Ecto neural progenitor cell (in vitro differentiated cells): ENCODE data around the gene TACR1.
"Not testable (repeated sequence)": the region's sequence is repeated elsewhere in the genome, so short reads cannot be mapped to it uniquely, and the experiment has no call there.

Experiments used
- DNase-seq: peaks from one replicate; pipeline ENCODE4 v3.0.0-alpha.2; 2018; ENCODE audit warnings: low spot score

TACR1 gene

DNA sequence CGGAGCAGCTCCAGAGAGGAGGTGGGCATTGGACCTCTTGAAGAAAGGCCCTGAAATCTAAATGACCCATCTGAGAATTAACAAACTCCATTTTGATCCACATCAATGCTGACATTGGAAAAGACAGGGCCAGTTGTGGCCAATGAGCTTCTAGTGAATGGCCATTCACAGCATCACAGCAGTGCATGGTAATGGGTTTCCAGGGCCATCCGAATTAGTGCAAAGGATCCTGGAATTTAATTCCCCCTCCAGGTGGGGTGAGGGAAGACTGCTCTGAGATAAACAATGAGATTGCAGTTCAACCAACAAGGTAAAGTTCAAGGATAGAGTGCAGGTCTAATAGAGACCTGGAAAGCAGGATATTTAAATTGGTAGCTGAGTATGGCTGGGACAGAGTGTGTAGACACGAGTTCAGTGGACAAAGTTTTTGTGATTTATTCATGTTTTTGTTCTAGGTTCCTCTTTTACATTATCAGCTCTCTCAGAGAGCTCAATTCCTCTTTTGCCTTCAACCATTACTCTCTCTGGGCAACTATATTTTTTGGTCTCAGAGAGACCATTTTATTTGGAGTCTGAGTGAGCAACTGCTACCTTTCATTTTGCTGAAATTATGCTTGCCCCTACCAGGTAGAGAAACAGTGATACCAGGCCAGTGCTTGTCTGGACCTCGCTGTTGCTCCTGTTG lies 5.0 kb downstream of the TACR1 start:
- DNase-seq = no peak

DNA sequence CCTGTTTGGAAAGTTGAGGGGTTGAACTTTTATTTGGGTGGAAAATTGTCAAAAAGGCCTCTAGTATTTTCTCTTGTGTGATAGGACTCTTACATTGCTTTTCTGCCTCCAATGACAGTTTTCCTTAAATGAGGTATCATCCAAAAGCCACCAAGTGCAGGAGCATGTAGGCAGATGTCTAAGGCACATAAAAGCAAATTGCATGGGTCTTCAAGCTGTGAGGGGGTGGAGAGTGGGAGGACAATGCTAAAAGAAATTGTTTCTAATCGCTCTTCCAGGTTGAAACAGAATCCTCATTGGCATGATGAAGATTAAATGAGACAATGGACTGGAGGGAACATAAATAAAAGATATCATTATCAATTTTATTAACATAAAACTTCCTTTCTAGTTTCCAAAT lies 6.8 kb downstream of the TACR1 start:
- no peak for DNase-seq

DNA sequence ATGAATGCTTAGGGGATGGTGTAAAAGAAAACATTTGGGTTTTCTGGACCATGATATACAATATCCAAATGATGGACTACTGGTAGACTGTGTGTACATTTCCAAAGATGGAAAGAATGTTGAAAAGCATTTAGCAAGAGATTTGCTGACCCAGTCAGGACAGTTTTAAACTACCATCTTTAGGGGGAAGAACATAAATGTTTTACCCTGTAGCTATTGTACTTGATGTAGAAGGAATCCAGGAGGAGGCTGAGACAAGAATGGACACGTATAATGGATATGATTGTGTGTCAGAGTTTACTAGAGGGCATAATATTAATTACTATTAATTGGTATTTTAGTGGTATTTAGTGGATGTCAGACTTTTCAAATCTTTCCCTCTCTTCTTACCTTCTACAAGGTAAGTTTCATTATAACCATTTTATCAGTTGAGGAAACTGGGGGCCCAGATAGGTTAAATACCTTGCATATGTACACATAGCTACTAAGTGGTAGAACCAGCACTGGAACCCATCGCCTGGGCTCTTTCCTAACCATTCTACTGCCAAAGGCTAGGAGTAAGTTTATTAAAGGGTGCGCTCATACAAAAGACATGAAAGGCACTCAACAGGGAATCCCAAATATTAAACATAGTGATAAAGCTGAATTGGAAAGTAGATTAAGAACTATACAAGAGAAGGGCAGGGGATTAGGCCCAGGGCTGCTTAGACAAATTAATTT lies 8.9 kb downstream of the TACR1 start:
- DNase-seq = no peak

DNA sequence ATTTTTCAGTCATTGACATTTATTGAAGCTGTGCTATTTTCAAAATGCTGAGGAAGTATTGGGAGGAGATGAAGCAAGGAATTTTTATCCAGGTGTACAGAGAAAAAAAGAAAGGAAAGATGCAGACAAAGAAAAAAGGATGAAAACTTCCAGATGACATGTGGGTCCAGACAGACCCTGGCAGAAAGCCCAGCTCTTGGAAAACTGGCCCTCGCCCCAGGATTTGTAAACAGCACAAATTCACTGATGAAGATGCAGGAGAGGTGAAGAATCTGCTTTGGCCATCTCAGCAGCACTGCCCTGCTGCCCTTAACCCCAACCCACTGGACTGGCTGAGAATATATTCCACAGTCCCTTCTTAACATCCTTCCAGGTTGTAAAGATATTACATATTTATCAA lies 12.5 kb downstream of the TACR1 start:
- no peak for DNase-seq

DNA sequence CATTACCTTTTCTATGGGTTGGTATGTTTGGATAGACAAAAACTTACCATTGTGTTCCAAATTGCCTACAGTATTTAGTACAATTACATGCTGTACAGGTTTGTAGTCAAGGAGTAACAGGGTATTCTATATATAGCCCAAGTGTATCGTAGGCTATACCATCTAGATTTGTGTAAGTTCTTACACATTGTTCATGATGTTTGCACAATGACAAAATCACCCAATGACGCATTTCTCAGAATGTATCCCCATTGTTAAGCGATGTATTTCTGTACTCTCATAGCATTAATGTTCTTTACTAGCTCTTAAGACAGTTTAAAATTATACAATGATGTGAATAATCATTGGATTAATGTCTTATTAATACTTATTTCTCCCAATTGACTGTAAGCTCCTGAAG lies 16.7 kb downstream of the TACR1 start:
- no peak for DNase-seq

DNA sequence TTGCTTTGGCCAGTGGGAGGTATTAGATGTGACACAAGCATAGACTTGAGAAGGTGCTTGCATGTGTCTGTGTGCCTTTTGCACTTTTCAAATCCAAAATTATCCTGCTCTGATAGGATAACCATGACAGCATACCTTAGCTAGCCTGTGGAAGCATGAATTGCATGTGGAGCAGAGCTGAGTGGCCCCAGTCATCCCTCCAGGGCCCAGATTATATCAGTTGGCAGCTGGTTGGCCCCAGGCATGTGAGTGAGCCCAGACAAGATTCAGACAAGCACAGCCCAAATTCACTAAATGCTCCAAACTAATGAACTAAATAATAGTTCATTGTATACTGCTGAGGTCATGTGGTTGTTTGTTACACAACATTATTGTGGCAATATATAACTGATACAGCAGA lies 18.8 kb downstream of the TACR1 start:
- no peak for DNase-seq

DNA sequence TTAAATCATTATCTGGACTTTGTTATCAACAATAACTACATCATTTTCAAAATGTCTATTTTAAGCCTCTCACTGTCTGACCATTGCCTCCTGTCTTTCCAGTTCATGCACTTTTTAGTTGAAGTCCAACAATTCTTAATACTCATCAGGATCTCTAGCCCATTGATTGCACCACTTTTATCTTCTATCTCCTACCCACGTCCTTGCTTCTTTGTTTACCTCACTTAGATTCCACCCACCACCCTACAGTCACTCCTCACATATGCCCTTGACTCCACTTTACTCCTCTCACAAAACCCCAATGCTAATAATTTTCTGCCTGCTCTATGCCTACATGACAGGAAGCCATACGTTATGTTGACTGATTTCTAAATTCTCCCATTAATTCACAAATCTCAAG lies 21.9 kb downstream of the TACR1 start:
- no peak for DNase-seq

DNA sequence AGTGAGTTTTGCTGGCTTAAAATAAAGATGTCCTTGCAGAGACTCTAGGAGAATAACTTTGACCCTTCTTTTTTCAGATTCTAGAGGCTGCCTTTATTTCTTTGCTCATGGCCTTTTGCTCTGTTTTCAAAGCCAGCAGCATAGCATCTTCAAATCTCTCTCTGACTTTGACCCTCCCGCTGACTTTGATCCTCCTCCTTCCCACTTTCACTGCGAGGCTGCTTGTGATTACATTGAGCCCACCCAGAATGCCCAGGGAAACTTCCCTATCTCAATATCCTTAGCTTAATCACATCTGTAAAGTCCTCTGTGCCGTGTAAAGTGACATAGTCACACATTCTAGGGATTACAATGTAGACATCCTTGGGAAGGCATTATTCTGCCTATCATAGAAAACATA lies 23.9 kb downstream of the TACR1 start:
- no peak for DNase-seq

DNA sequence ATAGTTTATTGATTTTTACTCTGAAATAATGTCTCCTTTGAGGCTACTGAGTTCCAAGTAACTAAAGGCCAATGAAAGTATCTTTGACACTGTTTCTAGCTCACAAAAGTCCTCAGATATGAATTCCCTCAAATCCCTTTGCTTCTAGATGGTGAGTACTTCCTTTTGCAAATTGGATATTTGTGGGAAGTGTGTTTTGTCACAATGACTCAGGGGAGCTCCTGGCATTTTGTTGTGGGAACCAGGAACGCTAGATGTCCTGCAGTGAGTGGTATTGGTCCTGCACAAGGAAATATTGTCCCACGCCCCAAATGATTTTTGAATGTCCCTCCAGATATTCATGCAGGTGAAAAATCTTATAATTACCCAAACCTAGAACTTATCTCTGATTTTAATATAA lies 24.3 kb downstream of the TACR1 start:
- no peak for DNase-seq

DNA sequence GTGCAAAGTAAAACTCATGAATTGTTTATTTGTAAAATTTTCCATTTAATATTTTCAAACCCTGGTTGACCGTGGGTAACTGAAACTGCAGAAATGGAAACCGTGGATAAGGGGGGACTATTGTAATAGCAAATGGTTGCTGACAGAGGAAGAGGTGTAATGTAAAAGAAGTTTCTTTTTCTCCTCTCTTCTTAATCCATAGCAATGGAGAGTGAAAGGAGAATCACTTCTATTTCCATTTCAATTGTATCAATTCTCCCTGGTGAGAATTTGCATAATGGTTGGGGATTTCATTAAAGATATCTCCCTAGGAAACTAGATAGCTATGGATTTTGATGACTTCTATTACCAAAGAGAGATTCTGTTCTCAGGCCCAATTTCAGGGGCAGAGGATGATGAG lies 24.8 kb downstream of the TACR1 start:
- DNase-seq = no peak

DNA sequence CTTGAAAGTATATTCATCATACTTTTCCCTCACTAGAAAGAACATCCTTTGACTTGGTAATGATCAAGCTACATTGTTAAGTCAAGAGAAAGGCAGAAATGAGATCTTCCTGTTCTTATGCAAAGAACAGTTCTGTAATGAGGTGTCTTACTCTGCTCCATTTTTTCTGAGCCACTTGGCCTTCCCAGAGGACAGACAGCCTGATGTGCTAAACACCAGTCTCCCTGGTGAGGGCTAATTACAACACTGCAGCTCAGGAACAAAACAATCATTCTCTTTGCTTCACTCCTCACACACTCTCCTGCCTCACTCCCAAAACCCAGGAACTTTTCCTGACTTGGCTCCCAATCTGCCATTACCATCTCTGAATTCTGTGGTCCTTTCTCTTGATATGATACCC lies 25.6 kb downstream of the TACR1 start:
- no peak for DNase-seq

DNA sequence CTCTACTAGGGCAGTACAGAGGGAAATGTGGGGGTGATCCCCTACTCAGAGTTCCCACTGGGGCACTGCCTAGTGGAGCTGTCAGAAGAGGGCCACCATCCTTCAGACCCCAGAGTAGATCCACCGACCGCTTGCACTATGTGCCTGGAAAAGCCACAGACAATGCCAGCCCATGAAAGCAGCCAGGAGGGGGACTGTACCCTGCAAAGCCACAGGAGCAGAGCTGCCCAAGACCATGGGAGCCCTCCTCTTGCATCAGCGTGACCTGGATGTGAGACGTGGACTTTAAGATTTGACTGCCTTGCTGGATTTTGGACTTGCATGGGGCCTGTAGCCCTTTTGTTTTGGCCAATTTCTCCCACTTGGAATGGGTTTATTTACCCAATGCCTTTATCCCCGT lies 27.9 kb downstream of the TACR1 start:
- DNase-seq = not testable (repeated sequence)

DNA sequence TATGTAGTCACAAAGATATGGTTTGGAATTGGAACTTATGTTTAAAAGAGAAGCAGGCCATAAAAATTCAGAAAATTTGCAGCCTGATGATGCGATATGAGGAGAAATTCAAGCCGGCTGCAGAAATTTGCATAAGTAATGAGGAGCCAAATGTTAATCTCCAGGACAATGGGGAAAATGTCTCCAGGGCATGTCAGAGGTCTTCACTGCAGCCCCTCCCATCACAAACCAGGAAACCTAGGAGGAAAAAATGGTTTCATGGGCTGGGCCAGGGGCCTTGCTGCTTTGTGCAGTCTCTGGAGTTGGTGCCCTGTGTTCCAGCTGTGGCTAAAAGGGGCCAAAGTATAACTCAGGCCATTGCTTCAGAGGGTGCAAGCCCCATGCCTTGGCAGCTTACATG lies 28.4 kb downstream of the TACR1 start:
- DNase-seq = no peak

DNA sequence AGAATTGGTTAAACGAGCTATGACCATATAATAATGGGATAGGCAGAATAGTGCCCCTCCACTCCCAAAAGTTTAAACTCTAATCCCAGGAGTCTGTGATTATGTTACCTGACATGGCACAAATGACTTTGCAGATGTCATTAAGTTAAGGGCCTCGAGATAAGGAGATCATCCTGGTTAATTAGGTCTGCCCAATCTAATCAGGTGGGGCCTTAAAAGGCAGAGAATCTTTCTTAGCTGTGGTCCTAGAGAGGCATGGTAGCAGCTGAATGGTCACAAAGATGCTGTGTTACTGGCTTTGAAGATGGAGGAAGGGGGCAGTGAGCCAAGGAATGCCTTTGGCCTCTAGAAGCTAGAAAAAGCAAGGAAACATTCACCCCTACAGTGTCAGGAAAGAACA lies 31.1 kb downstream of the TACR1 start:
- no peak for DNase-seq

DNA sequence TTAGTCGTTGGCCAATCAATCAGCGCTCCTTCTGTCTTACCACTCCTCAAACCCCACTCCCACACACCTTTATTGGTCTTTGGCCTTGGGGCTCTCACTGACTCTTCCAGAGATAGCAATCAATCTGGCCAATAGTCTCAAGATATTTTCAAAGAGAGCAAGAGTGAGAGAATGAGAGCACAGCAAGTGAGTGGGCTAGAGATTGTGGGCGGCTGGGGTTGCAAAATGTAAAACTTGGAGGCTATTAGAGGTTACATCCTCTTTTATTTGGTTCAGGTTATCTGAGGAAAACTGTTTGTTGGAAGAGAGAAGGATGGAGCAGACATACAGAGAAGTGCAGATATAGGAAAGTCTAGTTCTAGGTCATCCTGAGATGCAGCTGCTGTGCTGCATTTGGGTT lies 32.8 kb downstream of the TACR1 start:
- no peak for DNase-seq

DNA sequence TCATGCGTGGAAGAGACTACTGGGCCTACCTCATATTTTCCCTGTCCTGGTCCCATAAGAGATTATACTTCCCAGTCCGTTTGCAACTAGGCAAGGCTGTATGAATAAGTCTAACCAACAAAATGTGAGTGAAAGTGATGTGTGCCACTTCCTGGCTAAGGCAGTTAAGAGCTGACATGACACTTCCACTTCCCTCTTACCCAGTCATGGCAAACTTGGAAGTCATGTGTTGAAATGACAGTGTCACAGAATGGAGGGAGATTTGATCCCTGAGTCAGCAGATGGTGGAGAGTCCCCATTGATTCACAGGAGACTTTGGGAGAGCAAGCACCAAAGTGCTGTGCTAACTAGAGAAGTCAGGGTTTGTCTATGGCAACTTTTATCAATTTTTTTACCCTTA lies 36.4 kb downstream of the TACR1 start:
- DNase-seq = no peak

DNA sequence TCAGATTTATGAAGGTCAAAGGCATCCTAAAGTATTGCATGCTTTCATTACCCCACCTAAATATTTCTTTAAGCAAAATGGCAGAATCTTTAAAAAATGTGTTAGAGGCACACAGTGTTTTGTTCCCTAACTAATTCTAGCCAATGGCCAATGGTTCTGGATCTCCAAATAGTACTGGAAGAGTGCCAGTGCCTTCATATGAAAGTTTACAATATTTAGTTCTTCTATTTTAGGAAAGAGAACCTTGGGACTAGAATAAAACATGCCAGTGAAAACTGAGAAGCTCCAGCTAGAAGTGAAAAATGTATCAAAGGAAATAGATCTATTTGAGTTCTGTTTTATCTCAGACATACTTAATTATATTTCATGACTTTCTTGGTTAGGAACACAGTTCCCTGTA lies 37.1 kb downstream of the TACR1 start:
- no peak for DNase-seq

DNA sequence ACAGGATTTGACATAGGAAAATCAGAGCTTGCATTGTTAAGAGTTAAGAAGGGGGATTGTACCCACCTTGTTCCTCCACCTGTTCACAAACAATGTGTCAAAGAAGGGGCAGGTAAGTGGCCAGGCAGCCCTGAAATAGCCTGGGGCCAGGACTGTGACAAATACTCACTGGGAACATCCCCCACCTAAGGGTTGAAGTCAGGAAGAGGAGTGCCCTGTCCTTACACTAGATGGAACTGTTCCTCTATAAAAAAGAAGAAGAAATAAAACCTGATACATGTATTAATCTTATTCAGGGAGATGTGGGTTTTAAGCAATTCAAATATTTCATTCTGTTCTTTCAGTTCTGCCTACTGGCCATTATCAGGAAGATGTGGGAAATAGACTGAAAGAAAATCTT lies 41.9 kb downstream of the TACR1 start:
- DNase-seq = no peak

DNA sequence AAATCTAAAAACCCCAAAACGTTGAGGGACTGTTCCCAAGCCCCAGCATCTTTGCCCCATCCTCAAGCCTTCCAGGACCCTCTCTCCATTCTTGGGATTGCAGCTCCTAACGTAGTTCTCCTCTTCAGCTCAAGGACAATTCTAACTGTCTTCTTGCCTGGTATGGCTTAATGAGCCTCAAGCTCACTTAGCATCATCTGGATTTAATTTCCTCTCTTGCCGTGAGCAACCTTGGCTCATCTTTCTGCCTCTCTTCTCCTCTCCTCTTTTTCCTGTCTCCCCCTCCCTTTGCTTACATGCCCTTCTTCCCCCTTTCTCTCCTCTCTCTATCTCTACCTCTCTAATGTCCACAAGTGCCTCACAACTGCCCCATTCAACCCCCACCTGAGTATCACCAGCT lies 44.2 kb downstream of the TACR1 start:
- DNase-seq = no peak

DNA sequence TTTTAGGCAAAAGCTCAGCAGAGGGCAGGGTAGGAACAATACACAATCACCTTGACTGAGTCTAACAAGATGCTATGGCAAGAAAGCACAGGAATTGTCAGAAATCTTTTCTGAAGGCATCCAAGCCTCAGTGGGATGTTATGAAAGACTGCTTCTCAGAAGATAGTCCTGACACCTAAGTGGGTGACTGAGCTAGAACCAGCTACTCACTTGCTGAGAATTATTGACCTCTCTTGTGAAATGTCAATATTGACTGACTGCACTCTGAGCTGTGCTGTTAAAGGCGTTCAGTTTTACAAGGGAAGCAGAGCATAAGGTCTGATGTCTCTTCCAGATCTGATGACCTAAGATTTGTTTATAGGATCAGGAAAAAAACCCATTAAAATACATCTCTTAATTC lies 46.1 kb downstream of the TACR1 start:
- DNase-seq = no peak

DNA sequence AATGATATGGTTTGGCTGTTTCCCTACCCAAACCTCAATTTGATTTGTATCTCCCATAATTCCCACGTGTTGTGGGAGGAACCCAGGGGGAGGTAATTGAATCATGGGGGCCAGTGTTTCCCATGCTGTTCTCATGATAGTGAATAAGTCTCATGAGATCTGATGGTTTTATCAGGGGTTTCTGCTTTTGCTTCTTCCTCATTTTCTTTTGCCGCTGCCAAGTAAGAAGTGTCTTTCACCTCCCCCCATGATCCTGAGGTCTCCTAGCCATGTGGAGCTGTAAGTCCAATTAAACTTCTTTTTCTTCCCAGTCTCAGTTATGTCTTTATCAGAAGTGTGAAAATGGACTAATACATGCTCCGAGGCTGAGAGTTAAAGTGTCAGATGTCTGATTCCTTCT lies 47.1 kb downstream of the TACR1 start:
- DNase-seq = not testable (repeated sequence)

DNA sequence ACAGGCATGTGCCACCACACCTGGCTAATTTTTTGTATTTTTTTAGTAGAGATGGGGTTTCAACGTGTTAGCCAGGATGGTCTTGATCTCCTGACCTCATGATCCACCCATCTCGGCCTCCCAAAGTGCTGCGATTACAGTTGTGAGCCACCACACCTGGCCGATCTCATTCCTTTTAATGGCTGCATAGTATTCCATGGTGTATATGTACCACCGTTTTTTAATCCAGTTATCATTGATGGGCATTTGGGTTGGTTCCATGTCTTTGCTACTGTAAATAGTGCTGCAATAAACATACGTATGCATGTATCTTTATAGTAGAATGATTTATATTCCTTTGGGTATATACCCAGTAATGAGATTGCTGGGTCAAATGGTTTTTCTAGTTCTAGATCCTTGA lies 51.4 kb downstream of the TACR1 start:
- not testable (repeated sequence) for DNase-seq

DNA sequence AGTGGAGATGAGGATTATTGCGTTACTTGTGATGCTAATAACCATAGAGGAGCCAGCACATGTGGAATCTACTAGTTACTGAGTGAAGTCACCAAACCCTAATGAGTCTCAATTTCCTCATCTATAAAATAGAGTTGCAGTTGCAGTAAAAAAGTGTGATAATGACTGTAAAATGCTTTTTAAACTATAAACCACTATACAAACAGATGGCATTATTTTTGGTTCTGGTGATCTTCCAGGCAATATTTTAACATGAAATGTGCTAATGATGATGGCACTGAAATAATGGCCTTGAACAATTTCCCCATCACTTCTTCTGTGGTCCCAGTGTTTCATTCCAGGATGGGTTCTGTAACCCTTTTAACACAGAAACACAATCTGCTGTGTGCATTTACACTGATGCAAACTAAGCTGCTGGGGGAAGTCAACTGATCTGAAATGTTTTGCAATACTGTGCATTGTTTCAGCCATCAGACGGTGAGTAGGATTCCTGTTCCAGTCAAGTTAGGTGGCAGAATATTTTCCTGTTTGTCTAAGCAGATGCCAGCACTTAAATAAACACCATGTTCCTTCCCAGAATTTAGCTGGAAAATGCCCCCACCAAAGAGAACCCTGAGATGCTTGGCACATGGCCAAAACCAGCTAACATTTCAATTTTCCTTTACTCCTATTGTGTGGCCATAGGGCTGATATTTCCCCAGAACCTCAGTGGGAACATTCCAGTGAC lies 52.6 kb downstream of the TACR1 start:
- DNase-seq = no peak
